IMR-90 (cell line): ENCODE measurements around the gene AMFR.

Source experiments
- MAFK ChIP-seq: IDR thresholded peaks from 2 replicates; pipeline ENCODE4 v1.6.1; 2012; ENCODE audit warnings: low read depth, low read length, improper control_type of control experiment
- MAZ ChIP-seq: IDR thresholded peaks from 2 replicates; pipeline ENCODE4 v1.6.1; 2012; ENCODE audit warnings: low read depth, mild to moderate bottlenecking, low read length, improper control_type of control experiment, moderate library complexity, borderline replicate concordance
- POLR2A ChIP-seq: IDR thresholded peaks from 2 replicates; pipeline ENCODE4 v1.6.1; 2012; ENCODE audit warnings: mild to moderate bottlenecking, low read depth, low read length
- RAD21 ChIP-seq: IDR thresholded peaks from 2 replicates; pipeline ENCODE4 v1.6.1; 2012; ENCODE audit warnings: low read length, improper control_type of control experiment
- SMC3 ChIP-seq: fragments of 150-350 bp; IDR thresholded peaks from 2 replicates; pipeline ENCODE4 v1.6.1; 2016; ENCODE audit warnings: low read depth, mild to moderate bottlenecking, antibody characterized with exemption, low read length, moderate library complexity
- TF ChIP-seq, protein P1 (sequence below): conservative IDR thresholded peaks from 2 replicates; pipeline ENCODE4 v1.5.1; 2012; ENCODE audit warnings: mild to moderate bottlenecking, low read depth, low read length, improper control_type of control experiment

DNA sequence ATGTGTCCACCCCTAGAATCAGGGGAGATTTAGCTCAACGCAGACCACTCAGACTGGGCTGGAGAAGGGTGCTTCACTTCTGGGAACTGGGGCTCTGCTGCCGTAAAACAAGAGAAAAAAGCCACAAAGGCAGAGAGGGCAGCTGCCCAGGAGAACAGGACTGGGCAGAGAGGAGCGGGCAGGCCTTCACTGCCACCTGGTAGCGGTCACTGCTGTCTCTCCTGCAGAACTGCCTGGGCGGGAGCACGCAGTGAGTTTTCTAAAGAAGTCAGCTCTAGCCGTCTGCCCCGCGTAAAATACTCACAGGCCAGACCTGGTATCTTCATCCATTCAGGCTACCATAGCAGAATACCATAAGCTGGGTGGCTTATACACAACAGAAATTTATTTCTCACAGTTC lies 103.8 kb downstream of the AMFR start:
- TF ChIP-seq POLR2A (no peak), MAFK (no peak), MAZ (no peak), RAD21 (no peak), SMC3 (no peak)
- TF ChIP-seq, protein P1, sequence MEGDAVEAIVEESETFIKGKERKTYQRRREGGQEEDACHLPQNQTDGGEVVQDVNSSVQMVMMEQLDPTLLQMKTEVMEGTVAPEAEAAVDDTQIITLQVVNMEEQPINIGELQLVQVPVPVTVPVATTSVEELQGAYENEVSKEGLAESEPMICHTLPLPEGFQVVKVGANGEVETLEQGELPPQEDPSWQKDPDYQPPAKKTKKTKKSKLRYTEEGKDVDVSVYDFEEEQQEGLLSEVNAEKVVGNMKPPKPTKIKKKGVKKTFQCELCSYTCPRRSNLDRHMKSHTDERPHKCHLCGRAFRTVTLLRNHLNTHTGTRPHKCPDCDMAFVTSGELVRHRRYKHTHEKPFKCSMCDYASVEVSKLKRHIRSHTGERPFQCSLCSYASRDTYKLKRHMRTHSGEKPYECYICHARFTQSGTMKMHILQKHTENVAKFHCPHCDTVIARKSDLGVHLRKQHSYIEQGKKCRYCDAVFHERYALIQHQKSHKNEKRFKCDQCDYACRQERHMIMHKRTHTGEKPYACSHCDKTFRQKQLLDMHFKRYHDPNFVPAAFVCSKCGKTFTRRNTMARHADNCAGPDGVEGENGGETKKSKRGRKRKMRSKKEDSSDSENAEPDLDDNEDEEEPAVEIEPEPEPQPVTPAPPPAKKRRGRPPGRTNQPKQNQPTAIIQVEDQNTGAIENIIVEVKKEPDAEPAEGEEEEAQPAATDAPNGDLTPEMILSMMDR, result no peak
